DOHH2 (cell line): ENCODE measurements around the gene CLPSL1.

ENCODE experiments used
- EZH2phosphoT487 ChIP-seq: fragments of 200-600 bp; sonication (generic); IDR thresholded peaks from 2 replicates; pipeline ENCODE4 v1.6.1; 2017; ENCODE audit warnings: borderline replicate concordance, mild to moderate bottlenecking, antibody characterized with exemption, low read length, moderate library complexity, mixed read lengths
- TF ChIP-seq, protein P1 (sequence below): fragments of 200-600 bp; sonication (generic); IDR thresholded peaks from one replicate; pipeline ENCODE4 v1.5.1; 2014; ENCODE audit warnings: antibody characterized with exemption, mild to moderate bottlenecking, low read depth, low read length; ENCODE audit not compliant: poor library complexity, severe bottlenecking

DNA sequence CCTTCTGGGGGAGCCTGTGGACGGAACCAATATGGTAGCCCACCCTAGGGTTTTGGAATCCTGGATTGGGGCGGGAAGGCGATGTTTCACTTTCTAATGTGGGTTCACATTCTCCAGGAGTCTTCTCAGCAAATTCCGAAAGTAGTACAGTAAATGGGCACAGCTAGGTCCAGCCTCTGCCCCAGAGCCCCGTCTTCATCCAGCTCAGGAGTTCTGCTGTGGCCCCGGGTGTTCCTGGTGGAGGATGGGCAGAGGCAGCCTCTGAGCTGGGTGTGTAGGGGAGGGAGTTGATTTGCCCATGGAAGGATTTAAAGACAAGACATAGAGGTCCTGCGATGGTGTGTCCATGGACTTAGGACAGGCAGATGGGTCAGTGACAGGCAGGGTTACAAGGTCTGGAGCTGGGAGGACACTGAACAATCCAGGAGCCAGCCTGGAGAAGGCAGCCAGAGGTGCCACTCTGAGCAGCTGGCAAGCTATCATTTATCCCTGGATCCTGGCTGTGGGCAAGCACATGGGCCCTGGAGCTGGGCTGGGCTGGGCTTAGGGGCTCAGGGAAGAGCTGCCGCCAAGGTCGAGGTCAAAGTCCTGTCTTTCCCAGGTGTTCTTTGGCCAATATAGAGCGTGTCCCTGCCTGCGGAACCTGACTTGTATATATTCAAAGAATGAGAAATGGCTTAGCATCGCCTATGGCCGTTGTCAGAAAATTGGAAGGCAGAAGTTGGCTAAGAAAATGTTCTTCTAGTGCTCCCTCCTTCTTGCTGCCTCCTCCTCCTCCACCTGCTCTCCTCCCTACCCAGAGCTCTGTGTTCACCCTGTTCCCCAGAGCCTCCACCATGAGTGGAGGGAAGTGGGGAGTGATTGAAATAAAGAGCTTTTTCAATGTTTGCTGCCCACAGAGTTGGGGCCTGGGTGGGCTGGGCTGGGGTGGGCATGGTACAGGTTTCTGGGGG lies 6.7 kb downstream of the CLPSL1 start:
- TF ChIP-seq, protein P1, sequence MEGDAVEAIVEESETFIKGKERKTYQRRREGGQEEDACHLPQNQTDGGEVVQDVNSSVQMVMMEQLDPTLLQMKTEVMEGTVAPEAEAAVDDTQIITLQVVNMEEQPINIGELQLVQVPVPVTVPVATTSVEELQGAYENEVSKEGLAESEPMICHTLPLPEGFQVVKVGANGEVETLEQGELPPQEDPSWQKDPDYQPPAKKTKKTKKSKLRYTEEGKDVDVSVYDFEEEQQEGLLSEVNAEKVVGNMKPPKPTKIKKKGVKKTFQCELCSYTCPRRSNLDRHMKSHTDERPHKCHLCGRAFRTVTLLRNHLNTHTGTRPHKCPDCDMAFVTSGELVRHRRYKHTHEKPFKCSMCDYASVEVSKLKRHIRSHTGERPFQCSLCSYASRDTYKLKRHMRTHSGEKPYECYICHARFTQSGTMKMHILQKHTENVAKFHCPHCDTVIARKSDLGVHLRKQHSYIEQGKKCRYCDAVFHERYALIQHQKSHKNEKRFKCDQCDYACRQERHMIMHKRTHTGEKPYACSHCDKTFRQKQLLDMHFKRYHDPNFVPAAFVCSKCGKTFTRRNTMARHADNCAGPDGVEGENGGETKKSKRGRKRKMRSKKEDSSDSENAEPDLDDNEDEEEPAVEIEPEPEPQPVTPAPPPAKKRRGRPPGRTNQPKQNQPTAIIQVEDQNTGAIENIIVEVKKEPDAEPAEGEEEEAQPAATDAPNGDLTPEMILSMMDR: no peak
- TF ChIP-seq EZH2phosphoT487: no peak
